HFF-Myc (cell line): ENCODE results near the gene SNTG2.

Experiments
- DNase-seq: peaks from one replicate; pipeline ENCODE4 v3.0.0-alpha.2; 2011; ENCODE audit warnings: low read depth; ENCODE audit errors: extremely low read depth
- H3K4me3 ChIP-seq: replicated peaks from 2 replicates; pipeline ENCODE4 v1.5.1; 2011; ENCODE audit warnings: low read depth, mild to moderate bottlenecking, control low read depth, low read length
- TF ChIP-seq, protein P1 (sequence below): IDR thresholded peaks from 2 replicates; pipeline ENCODE4 v1.5.1; 2012; ENCODE audit warnings: mild to moderate bottlenecking, low read depth, low read length, control low read depth; ENCODE audit errors: missing control alignments

SNTG2 gene

DNA sequence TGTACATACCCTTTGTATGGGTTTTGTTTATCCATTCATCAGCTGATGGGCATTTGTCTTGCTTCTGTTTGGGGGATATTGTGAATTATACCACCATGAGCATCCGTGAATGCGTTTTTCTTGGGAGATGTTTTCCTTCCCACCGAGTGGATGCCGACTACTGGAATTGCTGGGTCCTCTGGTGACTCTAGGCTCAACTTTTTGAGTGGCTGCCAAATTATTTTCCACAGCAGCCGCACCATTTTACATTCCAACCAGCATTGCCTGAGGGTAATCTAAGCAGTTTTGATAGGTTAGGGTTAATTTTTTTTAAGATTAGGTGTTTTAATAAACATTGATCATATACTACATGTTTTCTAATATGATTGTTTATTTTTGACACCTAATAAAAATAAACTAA is 220.1 kb downstream of the SNTG2 start:
- no peak overlapping the region for H3K4me3 ChIP-seq
- TF ChIP-seq, protein P1, sequence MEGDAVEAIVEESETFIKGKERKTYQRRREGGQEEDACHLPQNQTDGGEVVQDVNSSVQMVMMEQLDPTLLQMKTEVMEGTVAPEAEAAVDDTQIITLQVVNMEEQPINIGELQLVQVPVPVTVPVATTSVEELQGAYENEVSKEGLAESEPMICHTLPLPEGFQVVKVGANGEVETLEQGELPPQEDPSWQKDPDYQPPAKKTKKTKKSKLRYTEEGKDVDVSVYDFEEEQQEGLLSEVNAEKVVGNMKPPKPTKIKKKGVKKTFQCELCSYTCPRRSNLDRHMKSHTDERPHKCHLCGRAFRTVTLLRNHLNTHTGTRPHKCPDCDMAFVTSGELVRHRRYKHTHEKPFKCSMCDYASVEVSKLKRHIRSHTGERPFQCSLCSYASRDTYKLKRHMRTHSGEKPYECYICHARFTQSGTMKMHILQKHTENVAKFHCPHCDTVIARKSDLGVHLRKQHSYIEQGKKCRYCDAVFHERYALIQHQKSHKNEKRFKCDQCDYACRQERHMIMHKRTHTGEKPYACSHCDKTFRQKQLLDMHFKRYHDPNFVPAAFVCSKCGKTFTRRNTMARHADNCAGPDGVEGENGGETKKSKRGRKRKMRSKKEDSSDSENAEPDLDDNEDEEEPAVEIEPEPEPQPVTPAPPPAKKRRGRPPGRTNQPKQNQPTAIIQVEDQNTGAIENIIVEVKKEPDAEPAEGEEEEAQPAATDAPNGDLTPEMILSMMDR = no peak
- no peak for DNase-seq

DNA sequence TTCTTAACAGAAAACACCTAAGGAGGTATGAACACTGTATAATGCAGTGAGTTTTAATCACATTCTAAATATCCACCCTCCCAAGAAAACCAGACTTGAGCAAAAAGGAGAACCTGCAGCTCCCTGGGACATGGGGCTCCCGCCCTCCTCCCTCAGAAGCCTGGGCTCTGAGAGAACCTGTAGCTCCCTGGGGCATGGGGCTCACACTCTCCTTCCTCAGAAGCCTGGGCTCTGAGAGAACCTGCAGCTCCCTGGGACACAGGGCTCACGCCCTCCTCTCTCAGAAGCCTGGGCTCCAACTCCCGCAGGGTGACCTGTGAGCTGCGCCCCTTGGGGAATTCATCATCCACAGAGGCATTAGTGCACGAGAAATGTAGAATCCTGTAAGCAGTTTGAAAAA is 222.9 kb downstream of the SNTG2 start:
- no peak overlapping the region for H3K4me3 ChIP-seq
- no peak for DNase-seq
- TF ChIP-seq, protein P1 = no peak

DNA sequence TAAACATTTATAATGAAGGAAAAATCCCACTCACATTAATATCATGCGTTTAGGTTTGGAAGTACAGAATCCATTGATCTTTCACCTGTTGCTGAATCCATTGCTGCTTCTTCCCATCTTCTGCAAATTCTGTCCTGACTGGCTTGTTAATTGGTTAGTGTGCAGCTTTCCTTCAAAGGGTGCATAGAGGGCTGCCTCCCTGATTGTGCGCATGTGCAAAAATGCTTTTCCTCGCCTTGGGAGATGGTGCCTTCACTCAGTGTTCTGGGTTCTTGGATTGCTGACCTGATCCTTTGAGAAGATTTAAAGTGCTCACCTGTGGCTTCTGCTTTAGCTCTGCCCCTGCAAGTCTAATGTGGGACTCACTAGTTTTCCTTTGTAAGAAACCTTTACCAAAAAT is 231.2 kb downstream of the SNTG2 start:
- no peak for DNase-seq
- TF ChIP-seq, protein P1 = no peak
- no peak overlapping the region for H3K4me3 ChIP-seq

DNA sequence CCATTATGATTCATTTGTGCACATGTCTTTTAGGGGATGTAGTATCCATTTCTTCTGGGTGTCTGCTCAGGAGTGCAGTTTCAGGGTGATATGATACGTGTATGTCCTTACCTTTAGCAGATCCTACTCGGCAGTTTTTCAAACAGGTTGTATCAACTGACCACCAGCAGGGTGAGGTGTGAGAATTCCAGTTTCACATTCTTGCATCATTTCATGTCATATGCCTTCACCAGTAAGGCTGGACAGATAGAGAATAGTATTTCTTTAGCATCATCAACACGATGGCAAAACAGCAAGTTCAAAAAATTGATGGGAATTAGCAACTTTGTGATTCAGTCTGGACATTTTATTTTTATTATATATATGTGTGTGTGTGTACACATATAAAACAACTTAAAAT is 232.7 kb downstream of the SNTG2 start:
- no peak overlapping the region for H3K4me3 ChIP-seq
- TF ChIP-seq, protein P1 = no peak
- no peak for DNase-seq

DNA sequence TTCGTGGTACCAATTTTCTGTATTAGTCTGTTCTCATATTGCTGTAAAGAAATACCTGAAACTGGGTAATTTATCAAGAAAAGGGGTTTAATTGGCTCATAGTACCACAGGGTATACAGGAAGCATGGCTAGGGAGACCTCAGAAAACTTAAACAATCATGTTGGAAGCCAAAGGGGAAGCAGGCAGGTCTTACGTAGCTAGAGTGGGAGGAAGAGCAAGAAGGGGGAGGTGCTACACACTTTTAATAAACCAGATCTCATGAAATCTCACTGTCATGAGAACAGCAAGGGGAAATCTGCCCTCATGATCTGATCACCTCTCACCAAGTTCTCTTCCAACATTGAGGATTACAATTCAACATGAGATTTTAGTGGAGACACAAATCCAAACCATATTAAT is 235.8 kb downstream of the SNTG2 start:
- TF ChIP-seq, protein P1 = no peak
- DNase-seq = no peak
- H3K4me3 ChIP-seq = no peak overlapping the region

DNA sequence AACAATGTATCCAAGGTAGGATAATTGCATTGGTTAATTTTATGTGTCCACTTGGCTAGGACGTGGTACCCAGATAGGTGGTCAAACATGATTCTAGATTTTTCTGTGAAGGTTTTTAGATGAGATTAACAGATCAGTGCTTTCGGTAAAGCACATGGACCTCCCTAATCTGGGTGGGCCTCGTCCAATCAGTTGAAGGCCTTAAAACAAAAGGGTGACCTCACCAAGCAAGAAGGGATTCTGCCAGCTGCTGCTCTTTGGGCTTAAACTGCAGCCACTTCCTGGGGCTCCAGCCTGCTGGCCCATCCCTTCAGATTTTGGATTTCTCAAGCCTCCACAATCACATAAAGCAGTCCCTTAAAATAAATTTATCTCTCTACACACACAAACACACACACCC is 236.5 kb downstream of the SNTG2 start:
- no peak overlapping the region for H3K4me3 ChIP-seq
- no peak for DNase-seq
- TF ChIP-seq, protein P1 = no peak

DNA sequence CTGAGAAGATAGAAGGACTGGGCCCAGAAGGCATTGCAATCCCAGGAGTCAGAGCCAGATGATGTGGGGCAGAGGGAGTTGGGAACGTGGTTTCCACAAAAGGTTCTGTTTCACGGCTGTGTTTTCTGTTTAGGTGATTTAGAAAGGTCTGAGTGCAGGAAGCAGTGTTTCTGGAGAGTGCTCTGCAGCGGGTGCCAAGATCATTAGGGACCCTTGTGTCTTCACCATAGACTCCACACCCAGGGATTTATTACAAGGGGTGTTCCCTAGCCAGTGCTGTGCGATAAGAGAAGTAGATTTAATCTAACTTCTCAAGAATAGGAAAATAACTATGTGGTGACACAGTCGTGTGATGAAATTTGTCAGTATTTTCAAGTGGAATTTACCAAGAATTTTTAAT is 241.5 kb downstream of the SNTG2 start:
- H3K4me3 ChIP-seq = no peak overlapping the region
- TF ChIP-seq, protein P1 = no peak
- DNase-seq = no peak
